PC-9 (cell line): ENCODE measurements around the gene LSM2.

Source experiments
- EZH2 ChIP-seq: fragments of 200-600 bp; sonication (generic); IDR thresholded peaks from 2 replicates; pipeline ENCODE4 v1.8.0; 2017; ENCODE audit warnings: antibody characterized with exemption, low read depth
- TF ChIP-seq, protein P1 (sequence below): fragments of 200-600 bp; sonication (generic); conservative IDR thresholded peaks from 2 replicates; pipeline ENCODE4 v1.6.1; 2017; ENCODE audit warnings: mixed run types, antibody characterized with exemption, mild to moderate bottlenecking, moderate library complexity

DNA sequence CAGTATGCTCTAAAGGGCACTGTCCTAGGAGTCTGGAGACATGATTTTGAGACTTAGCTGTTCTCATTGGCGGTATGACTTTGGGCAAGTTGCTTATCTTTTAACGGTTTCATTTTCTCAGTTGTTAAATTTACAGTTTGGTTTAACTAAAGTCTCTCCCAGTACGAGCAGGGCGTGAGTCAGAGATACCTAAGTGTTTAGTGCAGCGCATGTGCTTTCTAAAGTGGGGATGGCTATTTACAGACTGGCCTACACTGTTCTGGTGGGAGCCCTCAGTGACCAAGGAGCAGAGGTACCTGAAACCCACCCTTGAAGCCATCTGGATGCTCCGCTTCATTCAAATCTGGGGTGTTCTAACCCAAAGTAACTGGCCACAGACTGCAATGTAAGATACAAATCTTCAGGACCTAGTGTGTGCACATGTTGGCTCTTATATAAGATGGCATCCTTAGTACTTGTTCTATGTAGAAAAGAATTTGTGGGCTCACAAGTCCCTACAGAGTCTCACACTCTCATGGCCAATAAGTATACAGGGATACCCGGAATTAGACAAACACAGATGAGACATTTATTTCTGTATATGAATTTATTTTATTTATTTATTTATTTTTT is 56.2 kb downstream of the LSM2 start:
- TF ChIP-seq, protein P1, sequence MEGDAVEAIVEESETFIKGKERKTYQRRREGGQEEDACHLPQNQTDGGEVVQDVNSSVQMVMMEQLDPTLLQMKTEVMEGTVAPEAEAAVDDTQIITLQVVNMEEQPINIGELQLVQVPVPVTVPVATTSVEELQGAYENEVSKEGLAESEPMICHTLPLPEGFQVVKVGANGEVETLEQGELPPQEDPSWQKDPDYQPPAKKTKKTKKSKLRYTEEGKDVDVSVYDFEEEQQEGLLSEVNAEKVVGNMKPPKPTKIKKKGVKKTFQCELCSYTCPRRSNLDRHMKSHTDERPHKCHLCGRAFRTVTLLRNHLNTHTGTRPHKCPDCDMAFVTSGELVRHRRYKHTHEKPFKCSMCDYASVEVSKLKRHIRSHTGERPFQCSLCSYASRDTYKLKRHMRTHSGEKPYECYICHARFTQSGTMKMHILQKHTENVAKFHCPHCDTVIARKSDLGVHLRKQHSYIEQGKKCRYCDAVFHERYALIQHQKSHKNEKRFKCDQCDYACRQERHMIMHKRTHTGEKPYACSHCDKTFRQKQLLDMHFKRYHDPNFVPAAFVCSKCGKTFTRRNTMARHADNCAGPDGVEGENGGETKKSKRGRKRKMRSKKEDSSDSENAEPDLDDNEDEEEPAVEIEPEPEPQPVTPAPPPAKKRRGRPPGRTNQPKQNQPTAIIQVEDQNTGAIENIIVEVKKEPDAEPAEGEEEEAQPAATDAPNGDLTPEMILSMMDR = no peak
- no peak for TF ChIP-seq EZH2
